GM18868 (cell line): ENCODE measurements around the gene ACYP2.
A peak's percentile ranks its signal among the peaks of the same experiment; 100 is the strongest.
"Not testable (repeated sequence)": the region's sequence is repeated elsewhere in the genome, so short reads cannot be mapped to it uniquely, and the experiment has no call there.

Source experiments
- ATAC-seq: cut with Tn5 transposase; IDR thresholded peaks from one replicate; pipeline ENCODE4 v1.9.1; 2021; ENCODE audit warnings: mild to moderate bottlenecking, moderate library complexity; ENCODE audit not compliant: unreplicated experiment

ACYP2 gene

DNA sequence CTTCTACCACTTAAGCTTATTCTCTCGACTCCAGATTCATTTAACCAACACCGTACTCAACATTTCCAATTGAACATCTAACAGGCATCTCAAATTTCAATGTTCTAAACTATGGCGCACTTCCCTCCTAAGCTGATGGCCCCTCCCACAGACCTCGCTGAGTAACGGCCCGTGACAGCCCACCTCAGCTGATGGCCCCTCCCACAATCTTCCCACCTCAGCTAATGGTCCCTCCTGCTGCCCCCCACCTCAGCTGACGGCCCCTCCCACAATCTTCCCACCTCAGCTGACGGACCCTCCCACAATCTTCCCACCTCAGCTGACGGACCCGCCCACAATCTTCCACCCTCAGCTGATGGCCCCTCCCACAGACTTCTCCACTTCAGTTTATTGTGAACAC is 197.7 kb downstream of the ACYP2 start:
- no peak for ATAC-seq

DNA sequence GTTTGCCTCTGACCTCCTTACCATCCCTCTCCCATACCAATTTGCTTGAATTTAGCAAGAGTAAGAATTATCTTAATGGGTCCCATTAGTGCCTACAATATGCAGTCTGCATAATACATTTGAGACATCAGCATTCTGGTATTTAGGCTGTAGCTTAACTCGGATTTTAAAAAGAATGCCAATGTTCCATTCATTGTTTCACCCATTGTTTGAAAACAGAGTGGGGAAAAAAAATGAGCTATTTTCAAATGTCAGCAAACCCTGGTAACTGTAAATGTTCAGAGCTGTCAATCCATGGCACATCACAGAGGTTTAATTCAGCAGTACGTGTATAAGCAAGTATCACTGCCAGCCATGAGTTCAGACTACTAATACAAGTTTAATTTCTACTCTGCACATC is 202.6 kb downstream of the ACYP2 start:
- no peak for ATAC-seq

DNA sequence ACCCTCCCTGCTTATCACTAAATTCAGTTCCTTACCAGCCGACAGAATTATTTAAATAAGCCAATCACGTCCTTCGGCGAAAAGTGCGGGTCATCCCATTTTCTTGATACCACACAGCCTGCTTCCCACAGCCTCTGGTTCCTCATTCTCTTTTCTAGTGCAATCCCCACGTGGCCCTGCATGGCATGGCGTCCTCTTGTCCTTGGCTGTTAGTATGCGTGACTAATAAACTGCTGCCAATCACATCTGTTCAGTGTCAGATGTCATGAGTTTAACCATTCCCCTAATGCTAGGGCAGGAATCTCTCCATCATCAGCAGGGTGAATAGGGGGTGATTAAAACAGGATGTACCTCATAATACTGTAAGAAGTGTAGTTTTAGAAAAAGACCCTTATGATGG is 203.4 kb downstream of the ACYP2 start:
- no peak for ATAC-seq

DNA sequence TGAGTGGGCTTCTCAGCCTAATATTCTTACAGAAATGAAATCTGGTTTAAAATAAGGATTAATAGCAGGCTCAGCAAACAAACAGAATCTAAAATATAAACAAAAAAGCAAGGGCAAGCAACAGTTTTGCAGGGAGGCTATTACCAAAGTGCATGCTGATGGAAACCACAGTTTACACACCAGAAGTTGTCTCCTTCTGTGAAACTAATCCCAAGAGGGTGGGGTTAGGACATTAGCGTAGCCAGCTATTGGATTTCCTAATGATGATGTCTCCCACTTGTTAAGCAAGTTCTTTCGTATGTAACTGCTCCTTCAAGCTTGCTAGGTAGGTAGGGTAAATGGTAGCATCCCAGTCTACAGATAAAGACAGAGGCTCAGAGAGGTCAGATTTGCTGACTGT is 205.6 kb downstream of the ACYP2 start:
- no peak for ATAC-seq

DNA sequence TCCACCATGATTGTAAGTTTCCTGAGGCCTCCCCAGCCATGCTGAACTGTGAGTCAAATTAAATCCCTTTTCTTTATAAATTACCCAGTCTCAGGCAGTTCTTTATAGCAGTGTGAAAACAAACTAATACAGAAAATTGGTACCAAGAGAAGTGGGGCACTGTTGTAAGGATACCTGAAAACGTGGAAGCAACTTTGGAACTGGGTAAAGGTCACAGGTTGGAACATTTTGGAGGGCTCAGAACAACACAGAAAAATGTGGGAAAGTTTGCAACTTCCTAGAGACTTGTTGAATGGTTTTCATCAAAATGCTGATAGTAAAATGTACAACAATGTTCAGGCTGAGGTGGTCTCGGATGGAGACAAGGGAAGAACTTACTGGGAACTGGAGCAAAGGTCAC is 209.1 kb downstream of the ACYP2 start:
- not testable (repeated sequence) for ATAC-seq

DNA sequence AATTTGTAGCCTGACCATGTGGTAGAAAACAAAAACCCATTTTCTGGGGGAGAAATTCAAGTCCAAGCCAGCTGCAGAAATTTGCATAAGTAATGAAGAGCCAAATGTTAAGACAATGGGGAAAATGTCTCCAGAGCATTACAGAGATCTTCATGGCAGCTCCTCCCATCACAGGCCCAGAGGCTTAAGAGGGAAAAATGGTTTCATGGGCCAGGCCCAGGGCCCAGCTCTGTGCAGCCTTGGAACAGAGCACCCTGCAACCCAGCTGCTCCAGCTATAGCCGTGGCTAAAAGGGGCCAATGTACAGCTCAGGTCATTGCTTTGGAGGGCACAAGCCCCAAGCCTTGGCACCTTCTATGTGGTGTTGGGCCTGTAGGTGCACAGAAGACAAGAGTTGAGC is 209.7 kb downstream of the ACYP2 start:
- no peak for ATAC-seq

DNA sequence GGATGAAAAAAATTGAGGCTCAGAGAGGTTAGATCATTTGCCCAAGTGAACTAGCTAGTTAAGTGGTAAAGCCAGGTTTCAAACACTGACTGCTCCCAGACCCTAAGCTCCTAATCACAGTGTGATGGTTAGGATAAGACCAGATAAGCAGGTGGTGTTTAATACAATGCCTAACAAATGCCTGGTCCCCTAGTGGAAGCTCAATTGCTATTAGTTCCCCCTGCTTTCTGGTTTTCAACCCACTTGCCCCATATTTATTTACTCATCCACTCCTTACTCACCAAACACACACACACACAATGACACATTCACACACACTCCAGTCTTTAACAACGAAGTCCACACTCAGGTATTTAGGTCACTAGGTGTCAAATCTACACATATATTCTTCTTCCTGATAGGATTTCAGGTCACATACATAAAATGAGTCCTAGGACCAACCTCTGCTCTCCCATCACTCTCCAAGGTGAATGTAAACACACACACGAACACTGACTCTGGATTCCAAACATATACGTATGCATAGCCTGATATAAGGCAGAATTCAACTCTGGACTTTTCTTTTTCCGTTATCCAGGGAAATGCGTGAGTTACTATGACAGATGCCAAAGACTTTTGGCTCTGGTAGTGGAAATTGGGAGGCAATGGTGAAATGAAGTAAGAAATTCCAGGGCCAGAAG is 214.2 kb downstream of the ACYP2 start:
- no peak for ATAC-seq

DNA sequence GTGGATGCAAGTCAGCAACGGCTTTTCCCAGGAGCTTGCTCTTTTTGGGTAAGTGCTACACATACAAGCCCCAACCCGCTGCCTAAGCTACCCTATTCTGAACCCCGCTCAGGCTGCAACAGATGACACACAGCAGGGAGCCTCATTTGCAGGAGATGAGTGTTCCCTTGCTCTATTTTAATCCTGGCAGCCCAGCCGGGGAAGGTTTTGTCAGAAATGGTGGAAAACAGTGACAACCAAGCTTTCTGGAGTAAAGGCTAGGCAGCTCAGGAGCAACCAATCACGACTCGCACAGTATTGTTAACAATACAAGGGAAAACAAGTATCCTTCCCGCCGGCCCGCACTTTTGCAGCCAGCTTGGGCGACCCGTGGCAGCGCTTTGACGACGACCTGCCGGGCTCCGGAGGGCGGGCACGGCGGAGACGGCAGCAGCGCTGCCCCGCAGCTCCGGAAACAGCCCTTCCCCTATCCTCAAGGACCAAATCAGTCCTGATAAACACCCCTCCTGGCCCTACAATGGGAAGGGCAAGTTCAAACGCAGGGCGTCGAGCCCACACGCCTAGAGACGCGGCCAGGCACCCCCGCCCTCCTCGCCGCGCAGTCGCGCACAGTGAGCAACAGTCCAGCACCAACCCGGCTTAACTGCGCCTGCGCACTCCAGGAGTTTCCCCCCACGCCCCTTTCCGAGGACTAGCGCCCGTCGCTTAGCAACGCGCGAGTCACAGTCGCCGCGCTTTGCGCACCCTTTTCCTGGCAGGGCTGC is 214.9 kb downstream of the ACYP2 start:
- peak; percentile 97 for ATAC-seq

DNA sequence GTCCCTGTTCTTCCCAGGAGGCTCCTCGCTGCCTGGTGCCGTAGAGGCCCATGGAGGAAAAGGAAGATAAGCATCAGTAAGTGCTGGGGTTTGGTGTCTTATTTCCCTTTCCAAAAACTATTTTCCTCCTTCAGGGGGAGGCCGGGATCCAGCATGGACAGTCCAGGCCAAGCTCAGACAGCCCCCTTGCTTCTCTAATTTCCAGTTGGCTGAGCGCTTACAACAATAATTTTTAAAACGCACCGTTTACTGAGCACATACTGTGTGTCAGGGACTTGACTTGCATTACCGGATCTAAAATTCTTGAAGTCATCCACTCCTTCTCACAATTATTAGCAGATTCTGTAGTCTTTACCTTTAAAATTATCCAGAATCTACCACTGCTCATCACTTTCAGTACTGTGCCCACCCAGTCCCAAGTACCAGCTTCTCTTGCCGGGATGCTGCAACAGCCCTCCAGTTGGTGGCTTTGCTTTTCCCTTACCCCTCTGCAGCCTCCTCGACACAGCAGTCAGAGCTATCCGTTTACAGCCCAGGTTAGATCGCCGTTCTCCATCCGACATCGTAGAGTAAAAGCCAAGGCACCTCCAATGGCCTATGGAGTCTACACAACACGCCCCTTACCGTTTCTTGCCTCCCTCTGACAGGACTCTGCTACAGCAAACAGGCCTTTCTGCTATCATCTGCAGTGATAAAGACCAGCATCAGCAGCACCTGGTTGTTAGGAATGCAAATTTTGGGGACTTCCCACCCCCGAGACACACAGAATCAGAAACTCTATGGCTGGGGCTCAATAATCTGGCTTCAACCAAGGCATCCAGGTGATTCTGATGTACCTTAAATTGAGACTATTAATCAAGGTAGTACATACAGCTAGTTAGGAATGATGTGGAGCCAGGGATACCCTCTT is 215.8 kb downstream of the ACYP2 start:
- ATAC-seq: peak; percentile 7

DNA sequence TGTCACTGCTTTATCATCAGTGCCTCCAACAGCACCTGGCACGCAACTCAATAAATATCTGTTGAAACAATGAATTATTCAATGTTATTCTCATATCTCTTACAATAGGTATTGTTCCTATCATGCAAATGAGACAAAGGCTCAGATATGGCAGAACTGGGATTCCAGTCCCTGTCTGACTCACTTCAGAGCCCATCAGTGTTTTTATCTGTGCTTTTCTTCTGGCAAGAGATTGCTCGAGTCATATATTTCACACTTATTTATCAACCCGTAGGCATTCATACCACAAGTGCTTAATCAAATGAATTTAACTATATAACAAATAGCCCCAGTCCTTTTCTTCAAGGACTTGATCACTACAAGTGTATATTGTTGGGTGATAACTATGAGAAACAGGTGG is 217.0 kb downstream of the ACYP2 start:
- no peak for ATAC-seq

DNA sequence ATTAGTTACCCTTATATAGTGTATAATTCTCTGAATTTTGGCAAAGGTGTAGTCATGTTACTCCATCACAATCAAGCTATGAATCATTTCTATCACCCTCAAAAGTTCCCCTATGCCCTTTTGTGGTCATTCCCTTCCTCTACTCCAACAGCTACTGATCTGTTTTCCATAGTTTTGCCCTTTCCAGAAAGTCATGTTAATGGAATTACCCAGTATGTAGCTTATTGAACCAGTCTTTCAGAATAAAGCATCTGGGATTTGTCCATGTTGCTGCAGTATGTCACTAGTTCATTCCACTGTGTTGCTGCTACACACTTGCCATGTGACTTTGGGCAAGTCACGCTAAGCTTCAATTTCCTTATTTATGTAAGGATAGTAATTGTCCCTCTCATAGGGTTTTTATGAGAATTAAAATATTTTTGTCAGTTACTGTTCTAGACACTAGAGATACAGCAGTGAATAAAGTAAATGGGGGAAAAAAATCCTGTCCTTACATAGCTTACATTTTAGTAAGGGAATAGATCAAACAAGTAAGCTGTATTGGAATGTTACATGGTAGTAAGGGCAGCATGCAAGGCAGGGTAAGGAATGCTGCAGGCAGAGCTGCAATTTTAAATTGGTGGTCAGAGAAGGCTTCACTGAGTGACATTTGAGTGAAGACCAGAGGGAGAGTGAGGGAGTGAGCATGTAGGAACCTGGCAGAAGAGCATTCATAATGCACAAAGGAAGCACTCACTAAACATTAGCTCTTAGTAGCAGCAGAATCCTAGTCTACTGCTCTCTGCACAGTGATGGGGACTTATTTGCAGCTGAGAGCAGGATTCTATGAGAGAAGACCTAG is 220.9 kb downstream of the ACYP2 start:
- no peak for ATAC-seq

DNA sequence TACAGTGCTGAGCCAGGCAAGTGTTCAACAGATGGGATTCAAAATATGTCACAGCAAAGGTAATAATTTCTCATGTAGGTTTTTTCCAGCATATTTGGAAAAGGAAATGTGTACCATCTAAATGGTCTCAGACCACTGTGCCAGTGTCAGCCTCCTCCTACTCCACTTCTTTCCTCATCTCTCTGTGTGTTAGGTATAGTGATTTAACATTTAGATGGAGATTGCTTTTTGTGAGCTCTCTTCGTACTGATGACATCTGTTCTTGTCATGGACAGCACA is 221.5 kb downstream of the ACYP2 start:
- no peak for ATAC-seq

DNA sequence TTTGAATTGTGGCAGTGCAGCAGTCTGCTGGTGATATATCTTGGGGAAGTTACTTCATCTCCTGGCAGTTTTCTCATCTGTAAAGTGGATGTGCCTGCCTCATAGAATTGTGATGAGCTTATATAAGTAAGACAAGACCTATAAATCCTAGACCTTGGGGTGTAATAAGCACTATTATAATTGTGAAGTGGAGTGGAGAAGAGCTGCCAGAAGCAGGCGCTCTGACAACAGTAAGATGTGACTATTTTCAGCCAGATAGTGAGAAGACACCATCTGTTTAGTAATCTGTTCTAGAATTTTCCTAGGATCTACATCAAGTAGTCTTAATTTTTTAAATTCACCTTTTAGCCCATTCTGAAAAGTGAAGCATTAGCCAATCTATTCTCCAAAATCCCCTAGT is 226.2 kb downstream of the ACYP2 start:
- no peak for ATAC-seq

DNA sequence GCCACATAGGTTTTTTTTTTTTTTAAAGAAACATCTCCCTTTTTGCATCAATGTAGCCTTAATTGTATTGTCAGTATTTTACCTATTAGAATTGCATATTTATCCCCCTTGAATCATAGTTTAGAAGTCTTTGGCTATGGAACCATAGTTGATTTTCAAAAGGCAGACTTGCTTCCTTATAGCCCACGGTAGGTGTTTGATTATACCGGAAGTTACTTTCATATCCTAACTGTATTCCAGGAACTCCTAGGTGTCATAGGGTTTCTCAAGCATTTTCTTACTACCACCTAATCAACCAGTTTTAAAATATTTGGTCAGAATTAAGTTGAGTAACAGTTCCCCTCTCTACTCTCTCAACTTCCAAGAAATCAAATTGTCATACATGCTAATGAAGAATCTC is 227.2 kb downstream of the ACYP2 start:
- no peak for ATAC-seq

DNA sequence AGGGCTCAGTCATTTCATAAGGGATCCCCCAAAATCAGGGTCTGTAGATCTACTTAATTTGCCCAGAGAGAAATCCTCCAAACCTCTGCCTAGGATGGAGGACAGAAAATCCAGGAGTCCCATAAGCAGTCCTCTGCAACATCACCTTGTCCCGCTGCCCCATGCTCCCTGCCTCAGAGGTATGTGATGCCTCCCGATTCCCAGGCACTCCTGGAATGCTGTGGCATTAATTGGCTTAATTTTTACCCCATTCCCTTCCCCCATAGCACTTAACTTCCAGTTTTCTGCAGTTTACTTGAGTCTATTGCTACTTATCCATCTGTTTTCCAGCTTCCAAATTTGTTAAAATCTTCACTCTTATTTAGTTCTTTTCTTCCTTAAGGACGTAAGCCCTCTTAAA is 232.2 kb downstream of the ACYP2 start:
- no peak for ATAC-seq

DNA sequence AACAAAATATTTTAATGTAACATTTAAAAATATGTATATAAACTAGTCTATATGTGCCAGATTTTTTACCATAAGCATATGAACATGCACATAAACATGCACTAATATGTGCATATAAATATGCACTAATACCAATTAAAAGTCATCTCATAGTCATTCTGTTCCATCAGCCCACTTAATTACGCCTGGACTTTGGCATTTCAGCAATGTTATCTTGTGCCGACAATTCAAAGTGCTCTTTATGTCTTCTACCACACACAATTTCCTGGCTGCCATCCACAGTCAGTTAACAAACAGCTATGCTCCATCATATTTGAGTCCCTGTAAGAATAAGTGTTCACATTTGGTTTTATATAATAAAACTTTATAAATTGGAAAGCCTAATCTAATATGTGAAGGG is 233.2 kb downstream of the ACYP2 start:
- no peak for ATAC-seq

DNA sequence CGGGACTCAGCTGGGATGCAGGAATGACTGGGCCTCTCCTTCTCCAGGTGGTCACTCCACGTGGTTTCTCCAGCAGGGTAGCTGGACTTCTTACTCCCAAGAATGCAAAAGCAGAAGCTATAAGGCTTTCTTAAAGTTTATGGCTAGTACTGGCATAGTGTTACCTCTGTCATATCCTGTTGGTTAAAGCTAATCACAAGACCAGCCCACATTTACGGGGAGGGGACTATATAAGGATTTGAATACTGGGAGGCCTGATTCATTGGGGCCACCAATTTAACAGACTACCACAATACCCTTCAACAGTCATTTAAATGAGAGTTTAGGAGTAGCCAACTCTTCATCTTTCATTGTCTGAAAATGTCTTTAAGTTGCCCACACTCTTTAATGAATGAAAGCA is 235.0 kb downstream of the ACYP2 start:
- no peak for ATAC-seq

DNA sequence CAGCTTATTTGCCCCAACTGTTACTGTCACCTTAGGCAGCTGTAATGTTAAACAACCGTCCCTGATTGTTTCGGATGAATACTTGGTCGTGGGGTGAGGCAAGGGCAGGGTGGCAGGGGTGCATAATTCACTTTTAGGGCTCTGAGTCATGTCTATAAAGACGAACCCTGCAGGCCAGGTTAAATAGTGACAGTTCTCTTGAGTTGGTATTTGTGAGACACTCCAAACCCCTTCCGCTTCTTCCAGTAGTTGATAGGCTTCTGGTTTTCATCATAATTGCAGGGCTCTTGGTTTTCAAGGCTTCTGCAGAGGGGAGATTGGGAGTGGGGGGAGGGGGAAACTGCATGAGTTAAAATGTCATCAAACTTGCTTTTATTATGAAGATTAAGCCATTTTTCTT is 237.8 kb downstream of the ACYP2 start:
- no peak for ATAC-seq
